GM18858 (cell line): ENCODE results near the gene PLGRKT.
A peak's percentile ranks its signal among the peaks of the same experiment; 100 is the strongest.
"Not testable (repeated sequence)": the region's sequence is repeated elsewhere in the genome, so short reads cannot be mapped to it uniquely, and the experiment has no call there.

ENCODE experiments used
- ATAC-seq: cut with Tn5 transposase; IDR thresholded peaks from one replicate; pipeline ENCODE4 v1.9.1; 2021; ENCODE audit not compliant: unreplicated experiment

The PLGRKT gene

GRCh38 chr9:5453004-5453403, 15.3 kb upstream of the PLGRKT start:
- ATAC-seq = no peak

GRCh38 chr9:5452286-5452609, 14.5 kb upstream of the PLGRKT start:
- ATAC-seq = no peak

GRCh38 chr9:5450359-5451091, 12.8 kb upstream of the PLGRKT start, which contains the start of gene CD274:
TSS of gene CD274 (plus strand) at chr9:5450542. CDS start at chr9:5456114, 5,572 bp downstream.
- peak; percentile 48 for ATAC-seq

- ATAC-seq = no peak
Measured at GRCh38 chr9:5449521-5450358, 12.0 kb upstream of the PLGRKT start.

- ATAC-seq = no peak
Measured at GRCh38 chr9:5448461-5449435, 11.0 kb upstream of the PLGRKT start.

- ATAC-seq = no peak
Measured at GRCh38 chr9:5448016-5448415, 10.3 kb upstream of the PLGRKT start.

- no peak for ATAC-seq
Measured at GRCh38 chr9:5447337-5447736, 9.6 kb upstream of the PLGRKT start.

- no peak for ATAC-seq
Measured at GRCh38 chr9:5446451-5447236, 8.9 kb upstream of the PLGRKT start.

GRCh38 chr9:5445886-5446285, 8.2 kb upstream of the PLGRKT start:
- no peak for ATAC-seq

GRCh38 chr9:5445096-5445495, 7.4 kb upstream of the PLGRKT start:
- ATAC-seq = not testable (repeated sequence)

- ATAC-seq = no peak
Measured at GRCh38 chr9:5443850-5444249, 6.1 kb upstream of the PLGRKT start.

- ATAC-seq = no peak
Measured at GRCh38 chr9:5442400-5443011, 4.8 kb upstream of the PLGRKT start.

GRCh38 chr9:5441043-5441442, 3.3 kb upstream of the PLGRKT start:
- no peak for ATAC-seq

GRCh38 chr9:5440426-5440825, 2.7 kb upstream of the PLGRKT start:
- no peak for ATAC-seq

GRCh38 chr9:5438301-5439162, 807 bp upstream of the PLGRKT start:
- peak; percentile 67 for ATAC-seq

GRCh38 chr9:5436441-5436840, 1.3 kb downstream of the PLGRKT start:
- no peak for ATAC-seq

- no peak for ATAC-seq
Measured at GRCh38 chr9:5435912-5436311, 1.8 kb downstream of the PLGRKT start.

GRCh38 chr9:5433841-5434810, 3.6 kb downstream of the PLGRKT start:
- ATAC-seq = not testable (repeated sequence)
